KOPT-K1 (cell line): ENCODE data around the gene ROCK1.

Experiments
- H3K27ac ChIP-seq: fragments of 200-600 bp; sonication (generic); 2 replicates; pipeline ENCODE4 v1.5.1; 2016; ENCODE audit warnings: antibody characterized with exemption, mild to moderate bottlenecking, low read depth, low read length; ENCODE audit not compliant: poor library complexity, severe bottlenecking
- H3K36me3 ChIP-seq: fragments of 200-600 bp; sonication (generic); 2 replicates; pipeline ENCODE4 v1.5.1; 2017; ENCODE audit warnings: antibody characterized with exemption, mild to moderate bottlenecking, low read length, moderate library complexity; ENCODE audit not compliant: insufficient read depth
- H3K9me3 ChIP-seq: fragments of 200-600 bp; sonication (generic); 2 replicates; pipeline ENCODE4 v1.5.1; 2017; ENCODE audit warnings: antibody characterized with exemption, low read length, mild to moderate bottlenecking; ENCODE audit not compliant: insufficient read depth, poor library complexity, severe bottlenecking

Gene ROCK1

GRCh38 chr18:21115519-21116411 lies 4.2 kb upstream of the ROCK1 start:
- Histone ChIP-seq H3K9me3 (no peaks in the 10 kb centered on the region), H3K27ac (no peak overlapping the region), H3K36me3 (no peaks in the 10 kb centered on the region)

GRCh38 chr18:21112543-21113105 lies 1.0 kb upstream of the ROCK1 start:
- Histone ChIP-seq H3K27ac (no peak overlapping the region), H3K9me3 (no peaks in the 10 kb centered on the region), H3K36me3 (no peaks in the 10 kb centered on the region)

GRCh38 chr18:21112140-21112473 lies 494 bp upstream of the ROCK1 start:
- no peaks in the 10 kb centered on the region for H3K9me3 ChIP-seq

GRCh38 chr18:21110713-21111345 lies 784 bp downstream of the ROCK1 start:
- no peaks in the 10 kb centered on the region for H3K36me3 ChIP-seq
- no peaks in the 10 kb centered on the region for H3K9me3 ChIP-seq
- peak overlapping the region; percentile 98 for H3K27ac ChIP-seq

More at GRCh38 chr18:21112140-21112473, 494 bp upstream of the ROCK1 start:
- Histone ChIP-seq H3K27ac (peak overlapping the region; percentile 55), H3K36me3 (no peaks in the 10 kb centered on the region)

- H3K36me3 ChIP-seq, result no peaks in the 10 kb centered on the region
- no peaks in the 10 kb centered on the region for H3K9me3 ChIP-seq
- peak overlapping the region; percentile 98 for H3K27ac ChIP-seq
Observed at GRCh38 chr18:21109936-21110712, 1.5 kb downstream of the ROCK1 start.

GRCh38 chr18:21105936-21106335 lies 5.7 kb downstream of the ROCK1 start:
- H3K36me3 ChIP-seq, result no peaks in the 10 kb centered on the region
- no peaks in the 10 kb centered on the region for H3K9me3 ChIP-seq
- H3K27ac ChIP-seq, result no peak overlapping the region

- Histone ChIP-seq H3K27ac (no peak overlapping the region), H3K9me3 (no peaks in the 10 kb centered on the region)
Observed at GRCh38 chr18:21101172-21101571, 10.4 kb downstream of the ROCK1 start.

GRCh38 chr18:21100678-21101077 lies 10.9 kb downstream of the ROCK1 start:
- H3K27ac ChIP-seq, result no peak overlapping the region
- H3K9me3 ChIP-seq, result no peaks in the 10 kb centered on the region
- H3K36me3 ChIP-seq, result no peaks in the 10 kb centered on the region

More at GRCh38 chr18:21101172-21101571, 10.4 kb downstream of the ROCK1 start:
- H3K36me3 ChIP-seq, result no peaks in the 10 kb centered on the region

GRCh38 chr18:21100146-21100545 lies 11.5 kb downstream of the ROCK1 start:
- peaks cover 3% of the 10 kb centered on the region for H3K9me3 ChIP-seq

GRCh38 chr18:21099442-21099841 lies 12.2 kb downstream of the ROCK1 start:
- Histone ChIP-seq H3K27ac (no peak overlapping the region), H3K9me3 (peaks cover 6% of the 10 kb centered on the region), H3K36me3 (no peaks in the 10 kb centered on the region)

More at GRCh38 chr18:21100146-21100545, 11.5 kb downstream of the ROCK1 start:
- H3K27ac ChIP-seq, result no peak overlapping the region
- H3K36me3 ChIP-seq, result no peaks in the 10 kb centered on the region

GRCh38 chr18:21096760-21097159 lies 14.9 kb downstream of the ROCK1 start:
- peaks cover 6% of the 10 kb centered on the region for H3K9me3 ChIP-seq
- H3K27ac ChIP-seq, result no peak overlapping the region
- H3K36me3 ChIP-seq, result no peaks in the 10 kb centered on the region

GRCh38 chr18:21093133-21093532 lies 18.5 kb downstream of the ROCK1 start:
- no peaks in the 10 kb centered on the region for H3K36me3 ChIP-seq
- H3K9me3 ChIP-seq, result peaks cover 6% of the 10 kb centered on the region
- no peak overlapping the region for H3K27ac ChIP-seq

GRCh38 chr18:21090680-21091079 lies 20.9 kb downstream of the ROCK1 start:
- no peak overlapping the region for H3K27ac ChIP-seq
- H3K9me3 ChIP-seq, result peaks cover 10% of the 10 kb centered on the region
- H3K36me3 ChIP-seq, result no peaks in the 10 kb centered on the region

GRCh38 chr18:21085579-21086166 lies 25.9 kb downstream of the ROCK1 start:
- H3K27ac ChIP-seq, result no peak overlapping the region
- no peaks in the 10 kb centered on the region for H3K36me3 ChIP-seq
- H3K9me3 ChIP-seq, result peaks cover 50% of the 10 kb centered on the region
